Occipital lobe (tissue), 2 donors: Measurements from ENCODE around the gene ENKUR. TPM values are rescaled to one million over a fixed set of nuclear protein-coding genes. Genes with fewer than 3 reads are reported as not detected.

Experiments used
- DNase-seq: peaks from one replicate; lab custom pipeline; 2025; lab: John Stamatoyannopoulos, UW
- total RNA-seq: library from RNA; depleted of rRNA; stranded (reverse); fragments of >200 nt; gene quantifications from one replicate; pipeline ENCODE4 v1.2.3, GENCODE V29; 2014

The ENKUR gene
- 5.0 TPM for total RNA-seq

DNA sequence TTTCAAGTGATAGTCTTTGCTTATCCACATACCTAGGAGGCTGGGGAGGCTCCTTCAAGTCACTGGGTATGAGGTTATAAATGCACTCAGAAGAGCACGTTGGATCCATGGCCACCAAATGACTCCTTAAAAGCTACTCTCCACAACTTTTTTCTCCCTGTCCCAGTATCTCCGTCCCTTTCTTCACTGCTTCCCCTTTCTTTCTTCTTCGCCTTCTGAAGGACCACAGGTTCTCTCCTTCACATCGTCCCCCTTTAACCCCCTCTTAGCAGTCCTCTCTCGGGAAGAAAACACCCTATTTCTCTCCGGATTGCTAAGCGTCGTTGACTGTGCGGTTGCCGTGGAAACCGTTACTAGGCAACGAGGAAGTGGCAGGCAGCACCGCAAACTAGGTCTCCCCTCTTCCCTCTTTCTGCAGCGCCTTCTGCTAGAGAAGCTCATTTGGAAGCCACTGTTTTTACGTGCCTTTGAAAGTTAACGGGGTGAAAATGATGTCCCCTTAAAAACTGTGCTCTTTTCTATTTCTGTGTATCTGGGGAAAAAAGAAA lies at the start of gene ENKUR:
Gene ENKUR, minus strand, starts transcription at position 331 of the 548 bp plus-strand sequence. Its CDS starts 222 bp downstream, at position 109.
- DNase-seq = peak; percentile 88

GRCh38 chr10:25064401-25064800 lies 48.4 kb upstream of the ENKUR start:
- DNase-seq = no peak

GRCh38 chr10:25063644-25064043 lies 47.7 kb upstream of the ENKUR start:
- no peak for DNase-seq

- DNase-seq = no peak
Measured at GRCh38 chr10:25063157-25063556, 47.2 kb upstream of the ENKUR start.

DNA sequence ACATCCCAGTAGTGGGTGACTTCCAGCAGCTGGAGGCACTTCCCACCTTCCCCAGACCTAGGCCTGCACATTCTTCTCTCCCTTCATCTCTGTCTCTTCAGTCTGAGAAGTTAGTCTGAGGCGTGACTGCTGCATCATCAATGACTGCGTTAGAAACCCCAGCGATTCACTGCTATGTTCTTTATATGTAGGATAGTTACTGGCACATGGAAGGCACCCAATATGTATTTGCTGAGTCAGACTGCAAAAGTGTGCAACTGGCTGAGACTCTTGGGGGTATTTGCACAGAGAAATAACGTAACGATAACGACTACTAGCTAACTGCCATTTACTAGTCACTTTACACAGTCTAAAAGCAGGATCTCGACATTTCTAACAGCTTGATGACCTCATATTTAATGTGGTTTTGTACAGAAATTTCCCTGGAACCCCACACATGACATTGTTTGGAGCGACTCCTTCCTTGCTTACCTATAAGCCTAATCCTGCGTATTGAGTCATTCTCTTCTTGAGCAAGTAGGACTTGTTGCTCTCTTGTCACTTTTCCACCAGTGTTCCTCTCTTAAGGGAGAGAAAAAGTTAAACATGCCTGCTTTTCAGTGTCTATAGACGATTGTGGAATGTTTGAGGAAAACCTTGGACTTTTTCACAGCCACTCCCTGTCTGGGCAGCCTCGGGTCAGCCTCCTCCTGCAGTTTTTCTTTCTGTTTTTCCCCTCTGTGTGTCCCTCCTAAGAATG lies 45.9 kb upstream of the ENKUR start:
- no peak for DNase-seq

GRCh38 chr10:25061125-25061524 lies 45.2 kb upstream of the ENKUR start:
- peak; percentile 23 for DNase-seq

GRCh38 chr10:25059990-25060389 lies 44.0 kb upstream of the ENKUR start:
- peak; percentile 19 for DNase-seq

GRCh38 chr10:25057886-25058285 lies 41.9 kb upstream of the ENKUR start:
- no peak for DNase-seq

DNA sequence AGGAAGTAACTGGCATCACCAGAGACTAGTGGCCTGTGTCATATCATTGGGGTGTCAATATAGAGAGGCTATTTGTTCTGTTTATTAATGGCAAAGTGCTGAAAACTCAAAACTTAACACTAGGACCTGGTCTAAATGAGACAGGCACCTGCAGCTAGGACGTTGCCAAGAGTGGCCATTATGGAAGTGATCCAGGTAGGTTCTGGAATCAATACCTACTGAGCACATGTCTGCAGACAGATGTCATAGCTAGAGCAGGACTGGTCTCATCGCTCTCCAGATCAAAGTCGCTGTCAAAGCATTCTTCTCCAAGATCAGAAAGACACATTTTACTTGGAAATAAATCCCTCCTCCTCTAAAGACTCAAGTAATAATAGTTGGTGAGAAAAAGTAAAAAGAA lies 40.8 kb upstream of the ENKUR start:
- no peak for DNase-seq

DNA sequence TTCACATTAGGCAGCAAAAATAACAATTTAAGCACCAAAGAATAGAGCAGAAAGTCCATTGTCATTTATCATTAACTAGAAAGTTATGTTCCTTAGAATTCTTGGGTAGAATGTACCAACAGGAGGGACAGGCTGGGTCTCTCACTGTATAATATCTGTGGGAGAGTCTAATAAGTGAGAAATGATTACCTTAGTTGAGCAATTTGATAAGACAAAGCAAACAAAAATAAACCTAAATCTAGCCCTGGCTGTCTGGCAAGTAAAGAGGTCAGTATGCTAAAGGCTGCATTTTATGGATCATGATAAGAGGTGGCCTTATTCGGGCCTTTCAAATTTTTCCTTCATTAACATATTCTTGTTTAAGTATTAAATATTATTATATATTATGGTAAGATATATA lies 36.1 kb upstream of the ENKUR start:
- no peak for DNase-seq

DNA sequence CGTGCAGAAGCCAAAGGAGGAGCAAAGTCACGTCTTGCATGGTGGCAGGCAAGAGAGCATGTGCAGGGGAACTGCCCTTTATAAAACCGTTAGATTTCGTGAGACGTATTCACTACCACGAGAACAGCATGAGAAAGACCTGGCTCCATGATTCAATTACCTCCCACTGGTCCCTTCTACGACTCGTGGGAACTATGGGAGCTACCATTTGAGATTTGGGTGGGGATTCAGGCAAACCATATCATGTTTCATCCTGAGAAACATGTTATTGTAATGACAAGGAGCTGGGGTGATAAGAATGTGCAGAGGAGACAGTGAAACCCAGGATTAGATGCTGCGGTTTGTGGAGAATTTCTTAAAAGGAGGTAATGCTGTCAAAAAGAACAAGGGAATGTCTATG lies 34.4 kb upstream of the ENKUR start:
- DNase-seq = no peak

GRCh38 chr10:25049966-25050365 lies 34.0 kb upstream of the ENKUR start:
- no peak for DNase-seq

- DNase-seq = no peak
Measured at GRCh38 chr10:25048450-25048849, 32.5 kb upstream of the ENKUR start.

DNA sequence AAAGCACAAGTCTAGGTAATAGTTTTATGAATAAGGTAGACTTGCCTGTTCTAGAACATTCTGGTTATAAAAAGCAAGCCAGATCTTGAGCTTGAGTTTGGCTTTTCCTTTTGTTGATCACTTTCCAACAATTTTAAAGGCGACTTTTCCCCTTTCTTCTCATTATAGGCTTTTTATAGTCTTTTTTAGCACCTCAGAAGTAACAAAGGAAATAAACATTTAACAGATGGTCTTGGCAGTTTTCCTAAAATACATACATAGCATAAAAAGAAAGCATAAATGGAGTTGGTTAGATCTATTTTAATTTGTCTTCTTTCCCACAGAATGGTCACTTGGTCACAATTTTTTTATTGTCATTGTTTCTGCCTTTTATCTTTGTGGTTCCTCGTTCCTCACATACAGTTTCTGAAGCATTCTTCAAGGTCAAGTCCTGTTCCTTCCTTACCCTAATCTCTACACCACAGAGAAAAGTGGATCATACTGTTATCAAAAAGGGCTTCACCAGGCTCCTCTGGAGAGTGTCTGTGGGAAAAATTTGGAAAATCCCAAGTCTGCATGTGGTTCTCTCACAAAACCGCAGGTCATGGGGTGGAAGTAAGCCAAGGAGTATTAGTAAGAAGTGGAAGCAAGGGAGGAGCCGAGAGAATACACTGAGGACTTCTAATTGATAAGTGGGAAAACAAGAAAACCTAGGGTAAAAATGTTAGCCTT lies 31.8 kb upstream of the ENKUR start:
- no peak for DNase-seq

DNA sequence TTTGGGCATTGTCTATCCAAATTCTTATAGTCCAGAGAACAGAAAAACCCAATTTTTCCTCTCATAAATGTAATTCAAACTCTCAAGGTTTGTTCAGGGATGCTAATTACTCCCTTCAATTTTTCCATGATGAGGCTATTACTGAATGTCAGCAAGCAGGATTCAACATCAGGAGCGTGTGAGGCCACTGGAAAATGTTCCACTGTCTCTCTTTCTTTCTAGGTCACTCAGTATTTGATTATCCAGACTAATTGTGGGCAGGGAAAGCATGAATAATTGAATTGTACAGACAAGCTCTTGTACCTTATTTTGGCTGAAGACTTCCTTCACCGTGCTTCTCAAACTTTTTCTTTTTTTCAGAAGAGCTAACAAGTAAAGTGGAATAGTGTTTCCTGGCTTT lies 31.1 kb upstream of the ENKUR start:
- no peak for DNase-seq

- no peak for DNase-seq
Measured at GRCh38 chr10:25046641-25047040, 30.7 kb upstream of the ENKUR start.

DNA sequence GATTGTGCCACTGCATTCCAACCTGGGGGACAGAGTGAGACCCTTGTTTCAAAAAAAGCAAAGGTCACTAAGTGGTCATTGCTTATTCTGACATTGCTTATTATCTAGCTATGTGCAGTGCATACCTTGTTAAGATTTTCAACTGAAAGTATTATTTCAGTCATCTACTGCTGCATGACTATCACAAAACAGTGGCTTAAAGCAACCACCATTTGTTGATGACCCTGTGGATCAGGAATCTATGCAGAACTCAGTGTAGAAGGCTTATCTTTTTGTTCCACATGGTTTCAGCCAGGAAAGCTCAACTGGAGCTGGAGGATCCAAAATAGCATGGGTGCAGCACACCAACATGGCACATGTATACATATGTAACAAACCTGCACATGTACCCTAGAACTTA lies 23.6 kb upstream of the ENKUR start:
- DNase-seq = no peak

GRCh38 chr10:25038325-25038724 lies 22.4 kb upstream of the ENKUR start:
- DNase-seq = no peak

DNA sequence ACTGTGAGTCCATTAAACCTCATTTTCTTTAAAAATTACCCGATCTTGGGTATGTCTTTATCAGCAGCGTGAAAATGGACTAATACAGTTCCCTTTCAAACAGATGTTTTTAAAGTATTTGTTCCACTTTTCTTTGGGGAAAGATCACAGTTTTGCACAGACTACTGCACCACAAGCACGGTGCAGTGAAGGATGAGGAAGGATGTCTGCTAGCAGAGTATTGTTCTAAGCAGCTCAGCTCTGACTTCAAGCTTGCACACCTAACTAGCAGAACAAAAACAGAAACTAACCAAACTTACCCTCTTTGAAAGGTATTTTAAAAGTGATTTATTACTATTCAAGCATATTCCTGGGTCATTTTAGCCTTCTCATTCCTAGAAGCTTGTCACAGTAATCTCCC lies 20.4 kb upstream of the ENKUR start:
- no peak for DNase-seq

GRCh38 chr10:25029519-25029918 lies 13.6 kb upstream of the ENKUR start:
- DNase-seq = no peak

- DNase-seq = no peak
Measured at GRCh38 chr10:25028711-25029110, 12.8 kb upstream of the ENKUR start.

DNA sequence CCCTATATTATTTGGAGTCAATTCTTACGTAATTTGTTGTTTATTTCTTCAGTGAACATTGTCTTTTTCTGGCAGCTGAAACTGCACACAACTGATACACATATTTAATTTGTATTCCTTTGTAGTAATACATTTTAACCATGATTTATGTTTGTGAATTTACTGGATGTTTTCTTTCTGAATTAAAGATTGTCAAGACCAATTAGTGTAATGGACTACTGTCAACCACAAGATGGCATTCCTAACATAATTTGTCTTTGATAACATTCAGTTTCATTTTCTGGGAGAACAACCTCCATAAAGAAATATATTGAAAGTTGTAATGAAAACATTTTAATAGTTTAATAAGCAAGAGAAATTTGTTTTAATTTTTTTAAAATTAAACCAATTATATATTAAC lies 10.5 kb upstream of the ENKUR start:
- DNase-seq = no peak

GRCh38 chr10:25024528-25024927 lies 8.6 kb upstream of the ENKUR start:
- DNase-seq = no peak
